ENCODE measurements around the gene NQO2. TPM values are rescaled to one million over a fixed set of nuclear protein-coding genes. Genes with fewer than 3 reads are reported as not detected.
"Not testable (repeated sequence)": the region's sequence is repeated elsewhere in the genome, so short reads cannot be mapped to it uniquely, and the experiment has no call there.

NQO2 gene
- total RNA-seq, 2 donors from 2014 or later, result 18.0 to 35.1 TPM

- Mint-ChIP-seq H3K4me3 (no peak overlapping the region), H3K36me3 (peaks cover 26% of the 10 kb centered on the region), H3K27ac (no peak overlapping the region), H3K4me1 (ENCODE audit: low read depth in 2 of 2) (peaks cover 13 to 16% of the 10 kb centered on the region in 2 donors), H3K27me3 (no peaks in the 10 kb centered on the region), H3K9me3 (no peaks in the 10 kb centered on the region)
- no peak for ATAC-seq
- DNase-seq (ENCODE audit: low spot score), result no peak
Measured at GRCh38 chr6:3005077-3005476, 5.4 kb downstream of the NQO2 start.

GRCh38 chr6:3005874-3006273, 6.2 kb downstream of the NQO2 start:
- Mint-ChIP-seq H3K9me3 (no peaks in the 10 kb centered on the region), H3K36me3 (peaks cover 34% of the 10 kb centered on the region), H3K27ac (no peak overlapping the region), H3K4me1 (ENCODE audit: low read depth in 2 of 2) (peaks cover 11 to 16% of the 10 kb centered on the region in 2 donors), H3K27me3 (no peaks in the 10 kb centered on the region), H3K4me3 (no peak overlapping the region)
- DNase-seq (ENCODE audit: low spot score) (no peak), ATAC-seq (no peak)

- no peaks in the 10 kb centered on the region for H3K27me3 Mint-ChIP-seq
- no peak for DNase-seq (ENCODE audit: low spot score)
- no peak overlapping the region for H3K27ac Mint-ChIP-seq
- no peaks in the 10 kb centered on the region for H3K9me3 Mint-ChIP-seq
- no peak for ATAC-seq
- peaks cover 11 to 16% of the 10 kb centered on the region in 2 donors for H3K4me1 Mint-ChIP-seq (ENCODE audit: low read depth in 2 of 2)
- H3K36me3 Mint-ChIP-seq, result peaks cover 40% of the 10 kb centered on the region
- no peak overlapping the region for H3K4me3 Mint-ChIP-seq
Measured at GRCh38 chr6:3006476-3006875, 6.8 kb downstream of the NQO2 start.

- Mint-ChIP-seq H3K27me3 (no peaks in the 10 kb centered on the region), H3K4me1 (ENCODE audit: low read depth in 2 of 2) (peaks cover 6 to 7% of the 10 kb centered on the region in 2 donors), H3K36me3 (peaks cover 50% of the 10 kb centered on the region), H3K9me3 (no peaks in the 10 kb centered on the region), H3K4me3 (no peak overlapping the region), H3K27ac (no peak overlapping the region)
- ATAC-seq (no peak), DNase-seq (ENCODE audit: low spot score) (no peak)
Measured at GRCh38 chr6:3007571-3007970, 7.9 kb downstream of the NQO2 start.

- not testable (repeated sequence) for H3K4me1 Mint-ChIP-seq (ENCODE audit: low read depth in 2 of 2); H3K9me3 Mint-ChIP-seq; DNase-seq (ENCODE audit: low spot score); H3K27me3 Mint-ChIP-seq; H3K4me3 Mint-ChIP-seq; ATAC-seq; H3K27ac Mint-ChIP-seq
- H3K36me3 Mint-ChIP-seq, result peaks cover 54% of the 10 kb centered on the region
Measured at GRCh38 chr6:3008712-3009265, 9.1 kb downstream of the NQO2 start.

GRCh38 chr6:3009930-3010329, 10.2 kb downstream of the NQO2 start:
- H3K36me3 Mint-ChIP-seq, result peaks cover 54% of the 10 kb centered on the region
- no peaks in the 10 kb centered on the region for H3K27me3 Mint-ChIP-seq
- no peak overlapping the region for H3K27ac Mint-ChIP-seq
- no peak overlapping the region for H3K4me3 Mint-ChIP-seq
- H3K4me1 Mint-ChIP-seq (ENCODE audit: low read depth in 2 of 2), result peaks cover 6 to 13% of the 10 kb centered on the region in 2 donors
- no peak for ATAC-seq
- H3K9me3 Mint-ChIP-seq, result no peaks in the 10 kb centered on the region
- DNase-seq (ENCODE audit: low spot score), result no peak

GRCh38 chr6:3011158-3011557, 11.5 kb downstream of the NQO2 start:
- no peak overlapping the region for H3K27ac Mint-ChIP-seq
- DNase-seq (ENCODE audit: low spot score), result no peak
- H3K9me3 Mint-ChIP-seq, result no peaks in the 10 kb centered on the region
- no peak overlapping the region for H3K4me3 Mint-ChIP-seq
- peaks cover 6 to 13% of the 10 kb centered on the region in 2 donors for H3K4me1 Mint-ChIP-seq (ENCODE audit: low read depth in 2 of 2)
- ATAC-seq, result no peak
- peaks cover 53% of the 10 kb centered on the region for H3K36me3 Mint-ChIP-seq
- no peaks in the 10 kb centered on the region for H3K27me3 Mint-ChIP-seq

- no peaks in the 10 kb centered on the region for H3K9me3 Mint-ChIP-seq
- ATAC-seq (no peak), DNase-seq (ENCODE audit: low spot score) (no peak)
- H3K27ac Mint-ChIP-seq, result no peak overlapping the region
- H3K4me3 Mint-ChIP-seq, result no peak overlapping the region
- peaks cover 6 to 13% of the 10 kb centered on the region in 2 donors for H3K4me1 Mint-ChIP-seq (ENCODE audit: low read depth in 2 of 2)
- H3K27me3 Mint-ChIP-seq, result no peaks in the 10 kb centered on the region
- peaks cover 49% of the 10 kb centered on the region for H3K36me3 Mint-ChIP-seq
Measured at GRCh38 chr6:3011592-3011991, 11.9 kb downstream of the NQO2 start.

- Mint-ChIP-seq H3K9me3 (no peaks in the 10 kb centered on the region), H3K36me3 (peaks cover 42% of the 10 kb centered on the region), H3K4me3 (peak overlapping the region; percentile 23), H3K4me1 (ENCODE audit: low read depth in 2 of 2) (peaks cover 6 to 13% of the 10 kb centered on the region in 2 donors), H3K27ac (peak overlapping the region; percentile 31 to 69), H3K27me3 (no peaks in the 10 kb centered on the region)
- DNase-seq (ENCODE audit: low spot score) (no peak), ATAC-seq (peak; percentile 40 to 48)
Measured at GRCh38 chr6:3013486-3013885, 13.8 kb downstream of the NQO2 start.

GRCh38 chr6:3013901-3014674, 14.4 kb downstream of the NQO2 start:
- no peak overlapping the region for H3K4me3 Mint-ChIP-seq
- H3K4me1 Mint-ChIP-seq (ENCODE audit: low read depth in 2 of 2), result peaks cover 6 to 13% of the 10 kb centered on the region in 2 donors
- no peaks in the 10 kb centered on the region for H3K9me3 Mint-ChIP-seq
- peaks cover 38% of the 10 kb centered on the region for H3K36me3 Mint-ChIP-seq
- DNase-seq (ENCODE audit: low spot score), result no peak
- no peaks in the 10 kb centered on the region for H3K27me3 Mint-ChIP-seq
- peak overlapping the region in 1 of 2 donors; percentile 69 for H3K27ac Mint-ChIP-seq
- no peak for ATAC-seq

- H3K4me3 Mint-ChIP-seq, result no peak overlapping the region
- peaks cover 7 to 13% of the 10 kb centered on the region in 2 donors for H3K4me1 Mint-ChIP-seq (ENCODE audit: low read depth in 2 of 2)
- ATAC-seq, result no peak
- H3K36me3 Mint-ChIP-seq, result peaks cover 32% of the 10 kb centered on the region
- H3K27me3 Mint-ChIP-seq, result no peaks in the 10 kb centered on the region
- H3K27ac Mint-ChIP-seq, result peak overlapping the region in 1 of 2 donors; percentile 69
- DNase-seq (ENCODE audit: low spot score), result no peak
- no peaks in the 10 kb centered on the region for H3K9me3 Mint-ChIP-seq
Measured at GRCh38 chr6:3014675-3015066, 15.0 kb downstream of the NQO2 start.

GRCh38 chr6:3015144-3015543, 15.4 kb downstream of the NQO2 start:
- Mint-ChIP-seq H3K36me3 (peaks cover 32% of the 10 kb centered on the region), H3K9me3 (no peaks in the 10 kb centered on the region), H3K27ac (no peak overlapping the region), H3K27me3 (no peaks in the 10 kb centered on the region), H3K4me3 (no peak overlapping the region), H3K4me1 (ENCODE audit: low read depth in 2 of 2) (peaks cover 11 to 13% of the 10 kb centered on the region in 2 donors)
- ATAC-seq (no peak), DNase-seq (ENCODE audit: low spot score) (no peak)

GRCh38 chr6:3016473-3017280, 17.0 kb downstream of the NQO2 start:
- no peaks in the 10 kb centered on the region for H3K27me3 Mint-ChIP-seq
- DNase-seq (ENCODE audit: low spot score) (no peak), ATAC-seq (no peak)
- H3K4me1 Mint-ChIP-seq (ENCODE audit: low read depth in 2 of 2), result peaks cover 11 to 13% of the 10 kb centered on the region in 2 donors
- peaks cover 17% of the 10 kb centered on the region for H3K36me3 Mint-ChIP-seq
- no peak overlapping the region for H3K4me3 Mint-ChIP-seq
- no peaks in the 10 kb centered on the region for H3K9me3 Mint-ChIP-seq
- no peak overlapping the region for H3K27ac Mint-ChIP-seq

- Mint-ChIP-seq H3K4me3 (no peak overlapping the region), H3K27ac (no peak overlapping the region), H3K4me1 (ENCODE audit: low read depth in 2 of 2) (peaks cover 11 to 13% of the 10 kb centered on the region in 2 donors), H3K36me3 (peaks cover 10% of the 10 kb centered on the region), H3K9me3 (no peaks in the 10 kb centered on the region), H3K27me3 (no peaks in the 10 kb centered on the region)
- ATAC-seq (no peak), DNase-seq (ENCODE audit: low spot score) (no peak)
Measured at GRCh38 chr6:3017304-3017703, 17.6 kb downstream of the NQO2 start.

Data from natural killer cell treated with Interleukin-12 subunit alpha and Interleukin-12 subunit beta and Interleukin-15 and Interleukin-18, amount 100 ng/mL, for 72 hours (primary cell).